Mucosa of gallbladder (tissue), 1 donor: ENCODE data around the gene TFIP11. TPM values are rescaled to one million over a fixed set of nuclear protein-coding genes. Genes with fewer than 3 reads are reported as not detected.

ENCODE experiments used
- DNase-seq: peaks from one replicate; pipeline ENCODE4 v3.0.0-alpha.2; 2020; ENCODE audit warnings: low spot score
- total RNA-seq: library from RNA; stranded (reverse); gene quantifications from one replicate; pipeline ENCODE4 v1.2.1, GENCODE V29; 2021
- donor health status: DM: no; HTN: no; CAD: no.

Gene TFIP11
- total RNA-seq, 1 donor from 2014 or later = 34.2 TPM

GRCh38 chr22:26479043-26479791 lies 33.1 kb downstream of the TFIP11 start:
- no peak for DNase-seq

- DNase-seq = no peak
Observed at GRCh38 chr22:26477341-26477731, 34.9 kb downstream of the TFIP11 start.

DNA sequence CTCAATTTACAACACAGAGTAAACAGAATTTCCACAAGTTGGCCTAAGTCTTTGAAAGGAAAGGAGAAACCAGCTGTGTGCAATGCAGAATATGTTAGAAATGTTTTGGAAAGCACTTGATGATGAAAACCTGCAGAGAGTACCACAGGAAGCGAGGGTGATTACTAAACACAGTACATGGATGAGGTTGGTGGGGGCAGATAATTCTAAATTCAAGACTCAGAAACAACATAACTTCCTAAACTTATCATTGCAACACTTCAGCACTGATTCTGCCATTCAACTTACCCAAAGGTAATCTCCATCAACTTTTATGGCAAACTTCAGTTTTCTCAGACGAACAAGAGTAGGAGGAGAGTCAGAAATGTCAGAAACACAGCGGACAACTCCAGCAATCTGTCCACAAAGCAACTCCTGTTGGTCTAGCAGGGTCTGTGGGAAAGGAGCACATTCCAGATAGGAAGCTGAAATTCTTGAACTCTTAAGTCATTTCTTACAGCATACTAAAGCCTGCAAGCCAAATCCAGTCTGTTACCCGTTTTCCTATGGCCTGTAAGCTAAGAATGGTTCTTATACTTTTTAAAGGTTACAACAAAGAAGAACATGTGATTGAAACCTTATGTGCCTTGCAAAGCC lies 35.5 kb downstream of the TFIP11 start:
- DNase-seq = no peak

DNA sequence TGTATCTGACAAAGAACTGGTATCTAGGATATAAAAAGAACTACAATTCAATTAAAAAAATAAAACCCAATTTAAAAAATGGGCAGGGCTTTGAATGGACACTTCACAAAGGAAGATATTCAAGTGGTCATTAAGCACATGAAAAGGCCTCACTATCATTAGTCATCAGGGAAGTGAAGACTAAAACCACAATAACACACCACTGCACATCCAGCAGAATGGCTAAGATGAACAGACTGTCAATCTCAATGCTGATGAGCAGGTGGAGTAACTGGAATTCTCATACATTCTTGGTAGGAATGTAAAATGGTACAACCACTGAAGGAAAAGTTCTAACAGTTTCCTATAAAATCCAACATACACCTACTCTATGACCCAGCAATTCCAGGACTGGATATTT lies 37.6 kb downstream of the TFIP11 start:
- no peak for DNase-seq

DNA sequence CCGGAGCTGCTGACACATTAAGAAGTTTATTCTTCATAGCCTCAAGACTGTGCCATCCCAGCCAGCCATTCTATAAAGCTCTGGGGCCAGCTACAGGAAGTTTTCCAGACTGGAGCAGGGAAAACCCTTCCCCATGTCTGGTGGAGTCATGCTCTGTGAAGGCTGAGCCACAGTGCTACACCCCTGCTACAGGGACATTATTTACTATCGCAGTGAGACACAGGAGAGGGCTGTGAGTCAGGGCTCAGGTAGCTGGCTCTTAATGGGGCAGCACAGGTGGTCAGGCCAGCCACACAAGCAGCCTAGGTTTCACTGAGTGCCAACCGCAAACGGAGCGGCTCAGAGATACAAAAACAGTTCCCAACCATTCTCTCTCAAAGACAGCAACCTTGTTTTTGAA lies 40.8 kb downstream of the TFIP11 start:
- no peak for DNase-seq

DNA sequence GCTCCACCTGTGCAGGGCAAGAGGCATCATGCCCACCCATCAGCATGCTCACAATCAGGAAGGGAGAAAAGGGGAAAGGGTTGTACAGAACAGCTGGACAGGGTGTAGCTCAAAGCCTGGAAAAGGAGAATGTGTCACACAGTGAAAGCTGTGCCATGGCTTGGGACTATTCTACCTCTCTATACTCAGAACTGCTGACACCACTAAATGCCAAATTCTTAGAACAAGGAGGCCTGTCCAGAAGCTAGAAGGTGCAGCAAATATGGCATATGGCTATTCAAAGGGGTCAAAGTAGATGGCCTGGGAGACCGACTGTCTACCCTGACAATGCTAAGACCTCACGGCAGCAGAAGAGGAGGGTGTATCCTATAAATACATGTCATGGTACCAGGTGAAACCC lies 41.5 kb downstream of the TFIP11 start:
- DNase-seq = no peak

DNA sequence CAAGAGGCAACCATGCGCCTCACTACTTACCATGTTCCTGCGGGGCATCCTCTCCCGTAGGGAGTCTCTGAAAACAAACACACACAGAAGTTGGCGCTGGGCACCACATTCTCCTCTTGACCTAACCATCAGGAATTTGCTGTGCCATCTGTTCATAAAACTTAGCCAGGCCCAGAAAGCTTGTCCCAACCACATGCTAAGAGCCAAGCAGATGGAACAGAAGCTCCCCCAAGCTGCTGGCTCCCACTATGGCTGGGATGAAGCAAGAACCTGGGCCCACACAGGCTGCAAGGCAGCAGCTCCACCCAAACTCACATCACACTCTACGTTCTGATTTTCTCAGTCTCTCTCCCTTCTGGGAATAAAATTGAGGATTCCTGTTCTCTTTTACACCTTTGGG lies 46.1 kb downstream of the TFIP11 start:
- DNase-seq = no peak

GRCh38 chr22:26464312-26464711 lies 48.0 kb downstream of the TFIP11 start:
- DNase-seq = no peak

DNA sequence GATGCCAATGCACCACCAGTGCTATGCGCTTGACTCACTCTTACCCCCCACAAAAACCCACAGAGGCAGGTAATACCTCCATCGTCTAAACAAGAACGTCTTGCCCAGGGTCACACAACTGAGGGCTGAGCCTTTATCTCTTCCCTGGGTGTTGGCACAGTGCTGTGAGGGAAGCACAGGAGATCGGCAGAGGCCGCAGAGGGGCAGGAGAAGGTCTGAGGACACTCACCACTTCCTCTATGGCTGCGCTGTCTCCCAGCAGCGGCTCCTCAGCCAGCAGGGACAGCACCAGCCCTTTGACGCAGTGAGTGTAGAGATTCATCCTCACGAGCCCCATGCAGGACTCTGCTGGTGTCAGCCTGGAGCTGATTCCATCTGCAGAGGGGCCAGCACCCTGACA lies 48.6 kb downstream of the TFIP11 start:
- no peak for DNase-seq

- DNase-seq = no peak
Observed at GRCh38 chr22:26463101-26463661, 49.1 kb downstream of the TFIP11 start.

GRCh38 chr22:26462641-26463040 lies 49.6 kb downstream of the TFIP11 start:
- no peak for DNase-seq

DNA sequence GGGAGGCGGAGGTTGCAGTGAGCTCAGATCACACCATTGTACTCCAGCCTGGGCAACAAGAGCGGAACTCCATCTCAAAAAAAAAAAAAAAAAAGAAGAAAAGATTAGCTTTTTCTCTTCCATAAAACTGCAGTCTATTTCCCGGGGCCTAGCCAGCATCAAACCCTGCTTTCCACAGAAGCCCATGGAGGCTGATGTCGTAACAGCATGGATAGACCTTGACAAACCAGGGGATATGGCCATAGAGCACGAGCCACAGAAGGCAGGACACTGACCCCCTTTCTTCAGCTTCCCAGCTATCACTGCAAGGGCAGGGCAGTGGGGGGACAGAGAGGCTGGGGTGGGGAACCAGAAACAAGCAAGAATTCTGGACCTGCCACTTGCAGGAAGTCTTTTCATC lies 50.2 kb downstream of the TFIP11 start:
- no peak for DNase-seq

DNA sequence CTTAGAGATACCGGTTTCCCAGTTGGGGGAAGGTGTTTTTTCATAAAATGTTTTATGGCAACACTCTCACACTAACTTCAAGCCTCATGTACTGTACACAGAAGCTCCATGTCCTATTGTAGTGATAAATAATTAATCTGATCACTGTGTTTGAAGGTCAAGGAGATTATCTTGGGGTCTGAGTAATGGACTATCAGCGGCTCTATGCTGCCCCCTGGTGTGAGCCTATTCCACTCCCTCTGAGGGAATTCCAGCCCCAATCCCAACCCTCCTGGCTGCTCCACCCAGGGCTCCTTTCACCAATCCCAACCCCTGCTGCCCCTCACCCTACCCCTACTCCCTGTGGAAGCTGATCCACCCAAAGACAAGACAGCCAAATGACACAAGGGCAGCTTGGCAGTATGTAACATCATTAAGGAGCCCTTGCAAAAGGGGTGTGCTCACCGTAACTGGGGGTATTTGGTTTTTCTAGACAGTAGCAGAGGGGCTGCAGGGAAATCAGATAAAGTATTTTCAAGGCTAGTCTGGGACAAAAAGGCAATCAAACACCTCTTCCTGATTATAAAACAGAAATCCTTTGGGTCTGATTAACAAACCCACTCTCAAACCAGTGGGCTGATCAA lies 51.0 kb downstream of the TFIP11 start:
- DNase-seq = peak; percentile 40

- DNase-seq = no peak
Observed at GRCh38 chr22:26460202-26460601, 52.1 kb downstream of the TFIP11 start.

DNA sequence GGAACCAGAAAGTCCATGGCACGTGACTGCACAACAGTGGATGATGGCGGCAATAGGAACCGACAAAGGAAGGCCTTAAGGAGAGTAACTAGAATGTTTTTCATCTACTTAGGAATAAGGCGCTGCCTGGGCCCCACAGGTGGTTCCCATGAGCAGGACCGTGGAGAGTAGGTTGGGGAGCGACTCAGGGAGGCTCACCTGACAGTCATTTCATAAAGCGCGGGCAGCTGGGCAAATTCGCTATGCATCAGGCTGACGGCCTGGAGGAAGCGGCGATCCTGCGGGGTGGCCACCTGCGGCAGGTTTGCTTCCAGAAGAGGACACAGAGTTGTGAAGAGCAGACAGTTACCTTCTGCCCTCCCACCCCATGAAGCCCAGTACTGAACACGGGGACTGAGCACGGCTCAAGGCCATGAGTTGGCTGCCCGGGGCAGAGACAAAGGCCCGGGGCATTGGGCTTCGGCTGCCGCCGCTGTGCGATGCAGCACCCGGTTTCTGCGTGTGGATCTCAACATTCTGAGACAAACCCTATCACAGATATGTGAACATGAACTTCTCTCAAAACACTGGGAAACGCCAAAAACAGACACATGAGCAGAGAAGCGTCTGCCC lies 54.5 kb downstream of the TFIP11 start:
- no peak for DNase-seq

GRCh38 chr22:26453812-26454500 lies 58.3 kb downstream of the TFIP11 start:
- DNase-seq = no peak

GRCh38 chr22:26453216-26453615 lies 59.1 kb downstream of the TFIP11 start:
- no peak for DNase-seq

DNA sequence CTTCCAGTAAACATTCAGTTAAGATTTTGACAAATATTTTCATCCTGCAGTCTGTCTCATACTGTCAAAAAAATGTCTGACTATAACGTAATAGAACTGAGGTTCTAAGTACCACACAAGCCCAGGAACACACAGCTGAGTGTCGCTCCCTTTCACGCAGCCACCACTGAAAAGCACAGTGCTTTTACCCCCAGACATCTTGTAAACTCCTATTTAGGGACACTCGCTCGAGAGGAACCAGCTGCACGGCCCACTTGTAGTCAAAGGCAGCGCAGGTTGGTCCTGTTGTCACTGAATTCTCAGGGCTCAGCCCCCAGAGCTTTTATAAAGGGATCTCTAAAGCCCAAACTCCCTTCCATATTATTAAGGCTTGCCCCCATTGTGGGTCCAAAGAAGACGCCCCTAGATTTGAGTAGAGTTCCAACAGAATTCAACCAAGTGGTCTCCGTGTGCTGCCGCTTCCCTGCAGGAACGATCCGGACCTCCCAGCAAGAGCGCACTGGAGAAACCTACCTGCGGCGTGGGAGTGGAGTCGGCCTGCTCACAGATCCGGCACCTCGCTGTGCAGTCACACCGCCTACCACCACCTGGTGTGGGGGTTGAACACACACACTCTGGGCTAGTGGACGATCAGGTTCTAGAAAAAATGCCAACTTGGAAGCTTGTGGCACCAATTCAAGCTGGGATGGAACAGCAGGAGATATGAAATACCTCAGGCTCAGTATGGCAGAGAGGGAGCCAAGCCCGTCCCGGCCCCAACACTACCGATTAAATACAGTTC lies 59.8 kb downstream of the TFIP11 start:
- DNase-seq = no peak

- DNase-seq = no peak
Observed at GRCh38 chr22:26450453-26451185, 61.7 kb downstream of the TFIP11 start.

DNA sequence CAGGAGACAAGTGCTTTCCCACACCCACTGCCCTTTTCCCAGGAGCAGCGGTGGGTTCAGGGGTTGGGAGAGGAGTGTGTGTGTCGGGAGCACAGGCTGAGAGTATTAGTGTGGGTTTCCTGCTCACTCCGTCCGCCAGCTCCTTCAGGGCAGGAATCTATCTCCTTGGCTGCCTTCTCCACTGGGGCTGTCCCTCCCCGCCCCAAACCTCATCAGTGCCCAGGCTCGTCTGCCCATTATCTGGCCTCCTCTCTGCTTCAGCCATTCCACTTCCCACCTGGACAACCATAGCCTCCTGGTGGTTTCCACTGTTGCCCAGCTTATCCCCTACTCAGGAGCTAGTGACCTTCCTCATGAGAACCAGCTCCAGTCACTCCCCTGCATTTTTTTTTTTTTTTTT lies 63.3 kb downstream of the TFIP11 start:
- DNase-seq = no peak
